ENCODE results near the gene FKBP9.
"Not testable (repeated sequence)": the region's sequence is repeated elsewhere in the genome, so short reads cannot be mapped to it uniquely, and the experiment has no call there.

- not testable (repeated sequence) for TF ChIP-seq NFYB (CRISPR knock-in tag; conservative IDR thresholded peaks at IDR 0.05; ENCODE audit: low read depth); ZNF121 (CRISPR knock-in tag; IDR thresholded peaks at IDR 0.05); IRF1 (CRISPR knock-in tag; IDR thresholded peaks at IDR 0.05); CTCF (IDR thresholded peaks at IDR 0.05)
Observed at GRCh38 chr7:32979246-32979645, 22.0 kb downstream of the FKBP9 start.

Data from WTC11 (cell line).